Osteoblast (primary cell): ENCODE data around the gene POU2F2. TPM values are rescaled to one million over a fixed set of nuclear protein-coding genes. Genes with fewer than 3 reads are reported as not detected.
A peak's percentile ranks its signal among the peaks of the same experiment; 100 is the strongest.

Experiments
- DNase-seq: peaks from one replicate; pipeline ENCODE4 v3.0.0; 2011; ENCODE audit warnings: low spot score, mixed read lengths; ENCODE audit not compliant: insufficient read length; ENCODE audit errors: missing footprints
- H2AFZ ChIP-seq: 2 replicates; pipeline ENCODE4 v1.6.0; 2011; ENCODE audit warnings: mild to moderate bottlenecking, low read length
- H3K27ac ChIP-seq: 2 replicates; pipeline ENCODE4 v1.5.1; 2011; ENCODE audit warnings: mild to moderate bottlenecking, low read depth, low read length, moderate library complexity
- H3K27me3 ChIP-seq: 2 replicates; pipeline ENCODE4 v1.6.0; 2012; ENCODE audit warnings: mild to moderate bottlenecking, control low read depth, inconsistent platforms, low read length, moderate library complexity; ENCODE audit not compliant: insufficient read depth
- H3K36me3 ChIP-seq: 2 replicates; pipeline ENCODE4 v1.5.1; 2011; ENCODE audit warnings: mild to moderate bottlenecking, low read length, control low read depth, moderate library complexity; ENCODE audit not compliant: insufficient read depth
- H3K4me1 ChIP-seq: 2 replicates; pipeline ENCODE4 v1.5.1; 2011; ENCODE audit warnings: mild to moderate bottlenecking, low read length, control low read depth, moderate library complexity; ENCODE audit not compliant: insufficient read depth
- H3K4me2 ChIP-seq: 2 replicates; pipeline ENCODE4 v1.6.0; 2011; ENCODE audit warnings: mild to moderate bottlenecking, low read length; ENCODE audit not compliant: insufficient read depth
- H3K4me3 ChIP-seq: fragments of 200-600 bp; sonication (generic); 3 replicates; pipeline ENCODE4 v1.5.1; 2012; ENCODE audit warnings: mild to moderate bottlenecking, low read length, inconsistent platforms; ENCODE audit not compliant: insufficient read depth
- H3K79me2 ChIP-seq: 2 replicates; pipeline ENCODE4 v1.6.0; 2012; ENCODE audit warnings: mild to moderate bottlenecking, low read length, control low read depth, inconsistent platforms; ENCODE audit not compliant: insufficient read depth
- H3K9me3 ChIP-seq: 2 replicates; pipeline ENCODE4 v1.5.1; 2011; ENCODE audit warnings: low read depth, low read length, control low read depth
- H4K20me1 ChIP-seq: 2 replicates; pipeline ENCODE4 v1.6.0; 2012; ENCODE audit warnings: mild to moderate bottlenecking, low read length, control low read depth; ENCODE audit not compliant: insufficient read depth
- total RNA-seq: library from RNA; depleted of rRNA; stranded (reverse); fragments of >200 nt; gene quantifications from 2 replicates; pipeline ENCODE4 v1.2.3, GENCODE V29; 2012
- TF ChIP-seq, protein P1 (sequence below): IDR thresholded peaks from 2 replicates; pipeline ENCODE4 v1.5.1; 2011; ENCODE audit warnings: mild to moderate bottlenecking, low read depth, low read length, moderate library complexity; ENCODE audit errors: extremely low read depth

POU2F2 gene
- total RNA-seq, 1 donor: under 0.01 TPM

DNA sequence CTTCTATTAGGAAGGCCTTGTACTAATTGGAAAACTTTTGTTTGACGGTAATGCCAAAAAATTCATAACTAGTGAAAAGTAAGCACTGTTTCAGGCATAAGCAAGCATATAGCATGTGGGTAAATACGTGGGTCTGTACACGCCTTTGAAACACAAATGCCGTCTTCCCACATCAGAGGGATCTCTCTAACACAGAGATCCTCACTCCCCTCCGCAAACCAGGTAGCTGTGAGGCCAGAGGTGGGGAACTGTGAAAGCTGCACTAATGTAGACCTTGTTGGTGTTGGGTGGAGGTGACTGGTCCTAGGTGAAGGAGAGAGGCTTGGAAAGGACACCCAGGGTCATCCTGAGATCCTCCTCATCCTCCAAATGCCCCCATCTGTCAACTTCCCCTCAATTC lies 16.0 kb upstream of the POU2F2 start:
- Histone ChIP-seq H3K9me3 (no peaks in the 10 kb centered on the region), H2AFZ (no peak overlapping the region), H3K36me3 (no peaks in the 10 kb centered on the region), H3K4me2 (no peak overlapping the region), H3K27me3 (peaks cover 56% of the 10 kb centered on the region), H3K79me2 (no peaks in the 10 kb centered on the region), H4K20me1 (no peaks in the 10 kb centered on the region), H3K27ac (no peak overlapping the region), H3K4me1 (no peaks in the 10 kb centered on the region), H3K4me3 (no peak overlapping the region)
- TF ChIP-seq, protein P1, sequence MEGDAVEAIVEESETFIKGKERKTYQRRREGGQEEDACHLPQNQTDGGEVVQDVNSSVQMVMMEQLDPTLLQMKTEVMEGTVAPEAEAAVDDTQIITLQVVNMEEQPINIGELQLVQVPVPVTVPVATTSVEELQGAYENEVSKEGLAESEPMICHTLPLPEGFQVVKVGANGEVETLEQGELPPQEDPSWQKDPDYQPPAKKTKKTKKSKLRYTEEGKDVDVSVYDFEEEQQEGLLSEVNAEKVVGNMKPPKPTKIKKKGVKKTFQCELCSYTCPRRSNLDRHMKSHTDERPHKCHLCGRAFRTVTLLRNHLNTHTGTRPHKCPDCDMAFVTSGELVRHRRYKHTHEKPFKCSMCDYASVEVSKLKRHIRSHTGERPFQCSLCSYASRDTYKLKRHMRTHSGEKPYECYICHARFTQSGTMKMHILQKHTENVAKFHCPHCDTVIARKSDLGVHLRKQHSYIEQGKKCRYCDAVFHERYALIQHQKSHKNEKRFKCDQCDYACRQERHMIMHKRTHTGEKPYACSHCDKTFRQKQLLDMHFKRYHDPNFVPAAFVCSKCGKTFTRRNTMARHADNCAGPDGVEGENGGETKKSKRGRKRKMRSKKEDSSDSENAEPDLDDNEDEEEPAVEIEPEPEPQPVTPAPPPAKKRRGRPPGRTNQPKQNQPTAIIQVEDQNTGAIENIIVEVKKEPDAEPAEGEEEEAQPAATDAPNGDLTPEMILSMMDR: no peak
- no peak for DNase-seq

DNA sequence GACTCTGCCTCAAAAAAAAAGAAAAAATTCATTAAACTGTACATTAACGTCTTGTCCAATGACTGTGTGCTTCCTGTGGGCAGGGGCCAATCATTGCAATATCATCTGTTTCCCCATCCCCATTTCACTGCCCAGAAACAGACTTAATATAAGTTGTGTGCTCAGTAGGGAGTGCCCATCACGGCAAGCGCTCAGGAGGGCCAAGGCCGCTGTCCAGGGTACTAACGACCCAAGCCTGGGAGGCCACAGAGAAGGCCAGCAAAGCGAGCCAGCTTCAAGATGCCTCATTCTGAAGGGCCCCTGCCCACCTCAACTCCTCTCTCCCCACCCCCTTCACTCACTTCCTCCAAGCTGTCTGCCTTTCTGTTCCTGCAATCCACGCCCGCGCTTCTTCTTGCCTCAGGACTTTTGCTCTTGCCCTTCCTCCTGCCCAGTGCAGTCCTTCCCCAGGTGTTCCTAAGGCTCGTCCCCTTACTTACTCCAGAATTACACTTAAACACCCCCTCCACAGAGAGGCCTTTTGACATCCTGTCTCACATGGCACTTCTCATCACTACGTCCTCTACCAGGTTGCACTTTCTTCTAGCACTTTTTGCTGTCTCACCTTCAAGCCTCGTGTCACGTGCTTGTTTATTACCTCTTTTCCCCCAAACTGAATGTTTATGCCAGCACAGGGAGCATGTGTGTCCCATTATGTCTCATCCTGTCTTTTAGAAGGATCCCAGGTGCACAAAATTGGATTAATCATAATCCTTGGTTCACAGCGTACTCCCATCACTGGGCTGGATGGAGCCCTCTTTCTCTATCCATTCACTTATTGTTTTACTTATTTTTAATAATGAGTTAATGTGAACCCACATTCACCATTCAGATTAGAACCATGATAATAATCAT lies 11.3 kb upstream of the POU2F2 start:
- no peak overlapping the region for H2AFZ ChIP-seq
- no peaks in the 10 kb centered on the region for H3K4me1 ChIP-seq
- H3K4me3 ChIP-seq: no peak overlapping the region
- no peak overlapping the region for H3K4me2 ChIP-seq
- no peaks in the 10 kb centered on the region for H3K79me2 ChIP-seq
- H3K36me3 ChIP-seq: no peaks in the 10 kb centered on the region
- TF ChIP-seq, protein P1: no peak
- H4K20me1 ChIP-seq: peaks cover 10% of the 10 kb centered on the region
- no peaks in the 10 kb centered on the region for H3K9me3 ChIP-seq
- H3K27ac ChIP-seq: no peak overlapping the region
- DNase-seq: peak; percentile 66
- peaks cover 19% of the 10 kb centered on the region for H3K27me3 ChIP-seq

DNA sequence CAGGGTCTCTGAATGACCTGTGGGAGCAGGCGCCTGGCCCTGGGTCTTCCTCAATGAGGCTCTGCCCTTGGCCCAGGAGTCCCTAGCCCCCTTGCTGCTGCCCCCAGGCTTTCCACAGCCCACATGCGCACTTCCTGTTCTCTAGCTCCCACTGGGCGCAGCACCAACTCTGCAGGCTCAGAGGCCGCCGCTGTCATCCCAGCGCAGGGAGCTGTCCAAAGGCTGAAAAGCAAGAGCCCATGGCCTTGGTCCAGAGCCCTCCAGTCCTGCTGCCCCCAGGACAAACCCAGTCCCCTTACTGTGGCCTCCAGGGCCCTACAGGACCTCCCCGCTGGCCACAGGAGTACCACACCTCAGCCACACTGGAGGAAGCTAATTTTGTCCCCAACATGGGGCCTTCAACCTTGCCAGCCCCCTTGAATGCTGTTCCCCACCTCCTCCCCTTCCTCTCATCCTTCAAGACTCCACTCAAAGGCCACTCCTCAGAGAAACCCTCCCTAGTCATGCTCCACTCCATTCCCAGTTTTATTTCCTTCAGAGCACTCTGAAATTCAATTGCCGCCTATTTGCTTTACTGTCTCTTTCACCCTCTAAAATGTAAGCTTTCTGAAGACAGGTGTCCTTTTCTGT lies 8.0 kb upstream of the POU2F2 start:
- TF ChIP-seq, protein P1: no peak
- H3K9me3 ChIP-seq: no peaks in the 10 kb centered on the region
- H3K4me3 ChIP-seq: no peak overlapping the region
- no peaks in the 10 kb centered on the region for H3K79me2 ChIP-seq
- peak; percentile 92 for DNase-seq
- H3K36me3 ChIP-seq: no peaks in the 10 kb centered on the region
- no peaks in the 10 kb centered on the region for H3K4me1 ChIP-seq
- H3K27me3 ChIP-seq: peaks cover 2% of the 10 kb centered on the region
- peaks cover 10% of the 10 kb centered on the region for H4K20me1 ChIP-seq
- no peak overlapping the region for H3K4me2 ChIP-seq
- no peak overlapping the region for H2AFZ ChIP-seq
- no peak overlapping the region for H3K27ac ChIP-seq

DNA sequence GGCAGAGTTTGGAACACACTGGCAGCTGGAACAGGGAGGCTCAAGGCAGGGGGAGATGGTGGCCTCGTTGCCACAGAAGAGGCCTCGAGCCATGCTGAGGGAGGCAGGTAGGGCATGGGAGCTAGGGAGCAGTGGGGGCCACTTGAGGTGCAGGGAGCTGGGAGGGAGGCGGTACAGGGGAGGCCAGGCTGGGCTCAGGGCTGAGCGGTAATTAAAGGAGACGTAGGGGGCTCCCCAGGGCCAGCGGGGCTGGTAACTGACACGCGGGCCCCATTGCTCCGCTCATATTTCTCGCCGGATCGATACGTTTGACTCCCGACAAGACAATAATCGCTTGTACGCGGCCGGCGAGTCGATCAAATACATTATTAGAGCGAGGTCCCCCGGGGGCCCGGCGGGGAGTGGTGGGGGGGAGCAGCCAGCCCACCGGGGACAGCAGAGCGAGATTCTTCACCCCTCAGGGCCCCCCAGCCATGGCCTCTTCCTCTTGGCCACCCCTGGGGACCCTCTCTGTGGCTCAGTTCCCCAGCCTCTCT lies 2.4 kb upstream of the POU2F2 start:
- Histone ChIP-seq H3K36me3 (no peaks in the 10 kb centered on the region), H3K27me3 (peaks cover 6% of the 10 kb centered on the region), H3K79me2 (peaks cover 3% of the 10 kb centered on the region), H3K4me1 (peaks cover 12% of the 10 kb centered on the region), H3K4me2 (no peak overlapping the region), H4K20me1 (no peaks in the 10 kb centered on the region), H3K27ac (no peak overlapping the region), H3K4me3 (no peak overlapping the region), H2AFZ (no peak overlapping the region), H3K9me3 (no peaks in the 10 kb centered on the region)
- TF ChIP-seq, protein P1: no peak
- peak; percentile 17 for DNase-seq
